Eye (tissue), 1 donor: ENCODE results near the gene STK10.

Experiments used
- DNase-seq: peaks from one replicate; pipeline ENCODE4 v3.0.0-alpha.2; 2015

The STK10 gene

GRCh38 chr5:172188893-172189692 lies 1.1 kb upstream of the STK10 start:
- DNase-seq: peak; percentile 74

- DNase-seq: peak; percentile 65
These were observed 649 bp downstream of the STK10 start for GRCh38 chr5:172187118-172188032.

- no peak for DNase-seq
These were observed 1.8 kb downstream of the STK10 start for GRCh38 chr5:172186114-172186695.

- DNase-seq: no peak
These were observed 2.9 kb downstream of the STK10 start for GRCh38 chr5:172185096-172185461.

- DNase-seq: no peak
These were observed 4.1 kb downstream of the STK10 start for GRCh38 chr5:172183881-172184280.

- DNase-seq: no peak
These were observed 5.7 kb downstream of the STK10 start for GRCh38 chr5:172182291-172182690.

GRCh38 chr5:172180936-172181335 lies 7.1 kb downstream of the STK10 start:
- no peak for DNase-seq

GRCh38 chr5:172178991-172179989 lies 8.7 kb downstream of the STK10 start:
- DNase-seq: peak; percentile 47

GRCh38 chr5:172178301-172178987 lies 9.6 kb downstream of the STK10 start:
- DNase-seq: peak; percentile 65

- DNase-seq: no peak
These were observed 10.8 kb downstream of the STK10 start for GRCh38 chr5:172177176-172177575.

GRCh38 chr5:172175263-172175719 lies 12.7 kb downstream of the STK10 start:
- DNase-seq: no peak

- DNase-seq: no peak
These were observed 14.4 kb downstream of the STK10 start for GRCh38 chr5:172173564-172174153.

- peak; percentile 38 for DNase-seq
These were observed 15.0 kb downstream of the STK10 start for GRCh38 chr5:172172912-172173563.

- DNase-seq: no peak
These were observed 16.9 kb downstream of the STK10 start for GRCh38 chr5:172171118-172171517.

GRCh38 chr5:172170251-172170701 lies 17.7 kb downstream of the STK10 start:
- DNase-seq: no peak

- DNase-seq: no peak
These were observed 18.8 kb downstream of the STK10 start for GRCh38 chr5:172169216-172169615.

GRCh38 chr5:172168311-172168710 lies 19.7 kb downstream of the STK10 start:
- no peak for DNase-seq

- DNase-seq: no peak
These were observed 20.1 kb downstream of the STK10 start for GRCh38 chr5:172167895-172168294.

- DNase-seq: no peak
These were observed 21.8 kb downstream of the STK10 start for GRCh38 chr5:172166030-172166826.

- no peak for DNase-seq
These were observed 22.6 kb downstream of the STK10 start for GRCh38 chr5:172165465-172165864.
